ENCODE results near the gene FIGLA.

GRCh38 chr2:70796262-70796661 is 5.8 kb upstream of the FIGLA start:
- TF ChIP-seq CTCF (conservative IDR thresholded peaks at IDR 0.05) (no peak), EZH2 (IDR thresholded peaks at IDR 0.05; ENCODE audit: low read depth) (no peak)
